Ishikawa (cell line): ENCODE data around the gene TMEM183A.

Experiments
- CEBPB ChIP-seq: IDR thresholded peaks from 2 replicates; pipeline ENCODE4 v1.6.1; 2012
- CREB1 ChIP-seq: IDR thresholded peaks from 2 replicates; pipeline ENCODE4 v1.6.1; 2012; ENCODE audit warnings: low read depth
- EGR1 ChIP-seq: IDR thresholded peaks from 2 replicates; pipeline ENCODE4 v1.6.1; 2012
- EP300 ChIP-seq: IDR thresholded peaks from 2 replicates; pipeline ENCODE4 v1.6.1; 2012; ENCODE audit warnings: borderline replicate concordance
- FOXM1 ChIP-seq: IDR thresholded peaks from 2 replicates; pipeline ENCODE4 v1.6.1; 2012; ENCODE audit warnings: low read depth, borderline replicate concordance
- RAD21 ChIP-seq: IDR thresholded peaks from 2 replicates; pipeline ENCODE4 v1.6.1; 2012; ENCODE audit warnings: low read depth
- TAF1 ChIP-seq: IDR thresholded peaks from 2 replicates; pipeline ENCODE4 v1.6.1; 2012; ENCODE audit warnings: low read depth, mild to moderate bottlenecking
- TCF12 ChIP-seq: IDR thresholded peaks from 2 replicates; pipeline ENCODE4 v1.6.1; 2012; ENCODE audit warnings: low read depth
- YY1 ChIP-seq: IDR thresholded peaks from 2 replicates; pipeline ENCODE4 v1.6.1; 2012; ENCODE audit warnings: low read depth
- ZBTB7A ChIP-seq: IDR thresholded peaks from 2 replicates; pipeline ENCODE4 v1.6.1; 2012; ENCODE audit warnings: low read depth
- TF ChIP-seq, protein P1 (sequence below): IDR thresholded peaks from 2 replicates; pipeline ENCODE4 v1.6.1; 2012; ENCODE audit warnings: low read depth, mild to moderate bottlenecking
- TF ChIP-seq, protein P2 (sequence below): IDR thresholded peaks from 2 replicates; pipeline ENCODE4 v1.6.1; 2012
- TF ChIP-seq, protein P3 (sequence below): IDR thresholded peaks from 2 replicates; pipeline ENCODE4 v1.6.1; 2012

DNA sequence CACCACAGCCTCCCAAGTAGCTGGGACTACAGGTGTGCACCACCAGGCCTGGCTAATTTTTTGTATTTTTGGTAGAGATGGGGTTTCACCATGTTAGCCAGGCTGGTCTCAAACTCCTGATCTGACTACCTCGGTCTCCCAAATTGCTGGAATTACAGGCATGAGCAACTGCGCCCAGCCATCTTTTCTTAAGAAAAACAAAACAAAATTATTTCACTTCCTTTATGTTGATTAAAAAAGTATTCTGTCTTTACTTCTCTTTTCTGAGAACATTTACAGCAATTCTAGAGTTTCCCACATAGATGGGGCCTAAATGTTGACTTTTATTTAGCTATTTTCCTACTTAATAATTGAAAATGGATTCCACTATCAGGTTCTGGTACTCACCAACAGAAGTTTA lies 17.3 kb upstream of the TMEM183A start:
- TF ChIP-seq EP300 (no peak), EGR1 (no peak), CREB1 (no peak), YY1 (no peak), RAD21 (no peak), TAF1 (no peak), CEBPB (no peak), ZBTB7A (no peak), FOXM1 (no peak), TCF12 (no peak)
- TF ChIP-seq, protein P1, sequence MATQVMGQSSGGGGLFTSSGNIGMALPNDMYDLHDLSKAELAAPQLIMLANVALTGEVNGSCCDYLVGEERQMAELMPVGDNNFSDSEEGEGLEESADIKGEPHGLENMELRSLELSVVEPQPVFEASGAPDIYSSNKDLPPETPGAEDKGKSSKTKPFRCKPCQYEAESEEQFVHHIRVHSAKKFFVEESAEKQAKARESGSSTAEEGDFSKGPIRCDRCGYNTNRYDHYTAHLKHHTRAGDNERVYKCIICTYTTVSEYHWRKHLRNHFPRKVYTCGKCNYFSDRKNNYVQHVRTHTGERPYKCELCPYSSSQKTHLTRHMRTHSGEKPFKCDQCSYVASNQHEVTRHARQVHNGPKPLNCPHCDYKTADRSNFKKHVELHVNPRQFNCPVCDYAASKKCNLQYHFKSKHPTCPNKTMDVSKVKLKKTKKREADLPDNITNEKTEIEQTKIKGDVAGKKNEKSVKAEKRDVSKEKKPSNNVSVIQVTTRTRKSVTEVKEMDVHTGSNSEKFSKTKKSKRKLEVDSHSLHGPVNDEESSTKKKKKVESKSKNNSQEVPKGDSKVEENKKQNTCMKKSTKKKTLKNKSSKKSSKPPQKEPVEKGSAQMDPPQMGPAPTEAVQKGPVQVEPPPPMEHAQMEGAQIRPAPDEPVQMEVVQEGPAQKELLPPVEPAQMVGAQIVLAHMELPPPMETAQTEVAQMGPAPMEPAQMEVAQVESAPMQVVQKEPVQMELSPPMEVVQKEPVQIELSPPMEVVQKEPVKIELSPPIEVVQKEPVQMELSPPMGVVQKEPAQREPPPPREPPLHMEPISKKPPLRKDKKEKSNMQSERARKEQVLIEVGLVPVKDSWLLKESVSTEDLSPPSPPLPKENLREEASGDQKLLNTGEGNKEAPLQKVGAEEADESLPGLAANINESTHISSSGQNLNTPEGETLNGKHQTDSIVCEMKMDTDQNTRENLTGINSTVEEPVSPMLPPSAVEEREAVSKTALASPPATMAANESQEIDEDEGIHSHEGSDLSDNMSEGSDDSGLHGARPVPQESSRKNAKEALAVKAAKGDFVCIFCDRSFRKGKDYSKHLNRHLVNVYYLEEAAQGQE: no peak
- TF ChIP-seq, protein P2, sequence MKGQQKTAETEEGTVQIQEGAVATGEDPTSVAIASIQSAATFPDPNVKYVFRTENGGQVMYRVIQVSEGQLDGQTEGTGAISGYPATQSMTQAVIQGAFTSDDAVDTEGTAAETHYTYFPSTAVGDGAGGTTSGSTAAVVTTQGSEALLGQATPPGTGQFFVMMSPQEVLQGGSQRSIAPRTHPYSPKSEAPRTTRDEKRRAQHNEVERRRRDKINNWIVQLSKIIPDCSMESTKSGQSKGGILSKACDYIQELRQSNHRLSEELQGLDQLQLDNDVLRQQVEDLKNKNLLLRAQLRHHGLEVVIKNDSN: no peak
- TF ChIP-seq, protein P3, sequence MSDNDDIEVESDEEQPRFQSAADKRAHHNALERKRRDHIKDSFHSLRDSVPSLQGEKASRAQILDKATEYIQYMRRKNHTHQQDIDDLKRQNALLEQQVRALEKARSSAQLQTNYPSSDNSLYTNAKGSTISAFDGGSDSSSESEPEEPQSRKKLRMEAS: no peak
